Stimulated activated CD4-positive, alpha-beta T cell treated with anti-CD3 and anti-CD28 coated beads, Interleukin-2, amount 100 ng/mL, for 48 hours (primary cell): ENCODE results near the gene TACSTD2.
"Not testable (repeated sequence)": the region's sequence is repeated elsewhere in the genome, so short reads cannot be mapped to it uniquely, and the experiment has no call there.

Experiments used
- DNase-seq, 2 donors: peaks; one replicate each; pipeline ENCODE4 v3.0.0-alpha.2; 2020

TACSTD2 gene

GRCh38 chr1:58586271-58586670 is 9.2 kb upstream of the TACSTD2 start:
- no peak for DNase-seq

- DNase-seq = no peak
These were observed 8.6 kb upstream of the TACSTD2 start for GRCh38 chr1:58585581-58586151.

DNA sequence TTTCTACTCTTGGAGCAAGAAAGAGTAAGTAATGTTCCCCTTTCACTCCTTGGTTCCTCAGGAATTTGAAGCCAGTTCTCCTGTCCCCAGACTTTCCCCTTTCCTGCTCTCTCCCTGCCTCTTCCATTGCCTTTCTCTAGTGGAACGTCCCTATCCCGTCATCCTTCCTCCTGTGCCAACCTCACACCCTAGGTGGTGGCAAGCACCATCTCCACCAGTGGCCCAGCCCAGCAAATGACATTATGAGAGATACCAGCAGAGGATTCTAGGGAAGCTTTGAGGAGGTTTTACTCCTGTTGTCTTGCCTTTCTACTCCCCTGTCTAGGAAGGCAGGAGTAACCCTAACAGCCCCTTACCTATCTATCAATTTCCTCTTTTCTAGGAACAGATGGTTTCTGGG is 8.1 kb upstream of the TACSTD2 start:
- DNase-seq = no peak

- DNase-seq = no peak
These were observed 7.2 kb upstream of the TACSTD2 start for GRCh38 chr1:58584082-58584895.

GRCh38 chr1:58583496-58583895 is 6.4 kb upstream of the TACSTD2 start:
- no peak for DNase-seq

DNA sequence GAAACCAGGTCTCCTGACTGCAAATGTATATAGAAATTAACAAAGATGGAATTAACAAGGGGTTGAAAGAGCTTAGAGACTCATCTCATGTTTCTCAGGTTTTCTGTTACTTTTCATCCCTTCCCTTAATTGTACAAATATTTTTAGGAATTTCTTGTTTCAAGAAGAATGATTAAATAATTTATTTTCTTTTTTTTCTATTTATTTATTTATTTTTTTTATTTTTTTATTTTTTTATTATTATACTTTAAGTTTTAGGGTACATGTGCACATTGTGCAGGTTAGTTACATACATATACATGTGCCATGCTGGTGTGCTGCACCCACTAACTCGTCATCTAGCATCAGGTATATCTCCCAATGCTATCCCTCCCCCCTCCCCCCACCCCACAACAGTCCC is 5.1 kb upstream of the TACSTD2 start:
- DNase-seq = not testable (repeated sequence)

DNA sequence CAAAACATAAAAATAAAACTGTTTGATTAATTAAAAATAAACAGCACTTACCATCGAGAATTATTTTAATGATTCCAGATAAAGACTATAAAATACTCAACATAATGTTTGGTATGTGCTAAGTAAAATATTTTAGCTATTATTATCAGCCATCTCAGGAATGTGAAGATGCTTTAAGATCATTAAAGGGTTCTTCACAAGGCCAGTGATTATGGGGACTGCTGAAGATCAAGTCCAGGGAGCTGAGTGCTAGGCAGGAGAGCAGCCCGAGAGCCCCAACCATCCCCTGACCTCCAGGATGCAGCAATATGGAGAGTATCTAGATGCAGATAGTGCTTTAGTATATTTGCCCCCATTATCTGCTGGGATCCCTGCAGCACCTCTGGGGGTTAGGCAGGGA is 4.6 kb upstream of the TACSTD2 start:
- no peak for DNase-seq

DNA sequence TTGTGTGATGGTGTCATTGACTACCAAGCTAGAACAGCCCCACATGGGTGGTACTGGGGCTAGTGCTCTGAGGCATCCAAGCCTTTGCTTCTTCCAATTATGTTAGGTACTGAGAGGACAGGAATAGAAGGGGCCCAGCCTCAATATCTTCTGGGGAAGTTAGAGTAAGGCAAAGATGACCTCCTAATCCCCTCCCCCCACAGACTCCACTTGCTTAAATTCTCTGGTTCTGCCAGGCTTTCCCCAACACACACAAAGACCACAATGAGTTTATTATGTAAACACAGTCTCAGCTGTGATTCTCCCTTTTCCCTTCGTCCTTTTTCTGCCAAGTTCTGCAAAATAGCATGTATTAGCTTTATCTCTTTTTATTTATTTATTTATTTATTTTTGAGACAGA is 3.1 kb upstream of the TACSTD2 start:
- DNase-seq = no peak

GRCh38 chr1:58577654-58578030 is 590 bp upstream of the TACSTD2 start:
- no peak for DNase-seq

DNA sequence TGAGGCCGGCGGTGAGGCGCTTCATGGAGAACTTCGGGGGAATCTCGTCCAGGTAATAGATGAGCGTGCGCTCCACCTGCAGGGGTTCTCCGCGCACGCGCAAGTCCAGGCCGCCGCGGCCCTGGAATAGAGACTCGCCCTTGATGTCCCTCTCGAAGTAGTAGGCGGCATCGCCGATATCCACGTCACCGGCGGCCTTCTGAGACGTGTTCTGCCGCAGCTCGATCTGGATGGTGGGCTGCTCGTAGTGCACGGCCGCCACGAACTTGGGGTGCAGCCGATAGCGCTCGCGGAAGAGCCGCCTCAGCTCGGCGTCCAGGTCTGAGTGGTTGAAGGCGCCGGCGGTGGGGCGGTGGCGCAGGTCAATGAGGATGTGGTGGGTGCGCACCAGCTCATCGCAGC is 726 bp downstream of the TACSTD2 start:
- no peak for DNase-seq

DNA sequence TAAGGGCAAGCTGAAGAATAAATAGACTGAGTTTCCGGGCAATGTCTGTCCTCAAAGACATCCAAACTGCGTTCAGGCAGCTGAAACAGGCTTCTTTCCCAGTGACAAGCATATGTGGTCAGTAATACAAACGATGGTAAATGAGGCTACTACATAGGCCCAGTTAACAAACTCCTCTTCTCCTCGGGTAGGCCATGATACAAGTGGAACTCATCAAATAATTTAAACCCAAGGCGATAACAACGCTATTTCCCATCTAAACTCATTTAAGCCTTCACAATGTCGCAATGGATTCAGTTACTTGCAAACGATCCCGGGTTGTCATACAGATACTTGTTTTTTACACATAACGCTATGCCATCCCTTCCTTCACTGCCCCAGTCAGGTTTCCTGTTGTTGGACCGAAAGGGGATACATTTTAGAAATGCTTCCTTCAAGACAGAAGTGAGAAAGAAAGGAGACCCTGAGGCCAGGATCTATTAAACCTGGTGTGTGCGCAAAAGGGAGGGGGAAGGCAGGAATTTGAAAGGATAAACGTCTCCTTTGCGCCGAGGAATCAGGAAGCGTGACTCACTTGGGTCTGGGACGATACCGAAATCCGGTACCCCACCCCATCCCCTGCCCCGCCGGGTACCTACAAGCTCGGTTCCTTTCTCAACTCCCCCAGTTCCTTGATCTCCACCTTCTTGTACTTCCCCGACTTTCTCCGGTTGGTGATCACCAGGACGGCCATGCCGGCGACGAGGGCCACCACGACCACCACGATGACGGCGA is 1.3 kb downstream of the TACSTD2 start:
- no peak for DNase-seq

DNA sequence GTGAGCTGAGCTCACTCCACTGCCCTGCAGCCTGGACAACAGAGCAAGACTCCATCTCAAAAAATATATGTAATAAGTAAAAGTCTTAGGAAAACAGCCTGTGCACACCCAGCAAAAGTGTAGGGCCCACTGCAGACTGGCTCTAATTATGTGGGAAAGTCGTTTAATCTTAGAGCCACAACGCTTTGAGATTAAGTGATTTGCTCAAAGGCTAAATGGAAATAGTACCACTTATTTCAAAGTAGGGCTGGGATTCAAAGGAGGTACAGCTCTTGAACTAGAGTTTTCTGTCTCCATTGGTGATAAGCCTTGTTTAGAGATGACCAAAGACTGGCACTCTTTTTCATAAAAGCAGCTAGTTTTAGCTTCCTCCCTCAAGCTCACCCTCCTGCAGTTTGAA is 2.2 kb downstream of the TACSTD2 start:
- no peak for DNase-seq

- peak in 1 of 2 donors; percentile 25 for DNase-seq
These were observed 3.1 kb downstream of the TACSTD2 start for GRCh38 chr1:58573705-58574591.

DNA sequence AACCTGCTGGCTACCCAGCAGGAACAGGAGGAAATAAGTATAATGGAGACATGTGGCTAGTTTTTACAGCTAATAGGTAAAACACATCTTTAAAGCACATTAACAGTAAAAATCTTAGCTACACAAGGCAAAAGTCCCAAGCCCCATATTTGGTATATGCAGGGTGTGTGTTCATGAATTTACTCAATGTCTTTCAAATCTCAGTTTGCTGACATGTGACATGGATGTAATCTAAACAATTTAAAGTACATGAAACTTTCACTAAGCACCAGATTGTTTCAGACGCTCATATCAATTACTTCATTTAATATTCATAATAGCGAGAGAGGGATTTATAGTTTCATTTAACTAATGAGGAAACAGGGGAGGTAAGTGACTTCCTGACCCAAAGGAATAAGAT is 3.9 kb downstream of the TACSTD2 start:
- DNase-seq = no peak

DNA sequence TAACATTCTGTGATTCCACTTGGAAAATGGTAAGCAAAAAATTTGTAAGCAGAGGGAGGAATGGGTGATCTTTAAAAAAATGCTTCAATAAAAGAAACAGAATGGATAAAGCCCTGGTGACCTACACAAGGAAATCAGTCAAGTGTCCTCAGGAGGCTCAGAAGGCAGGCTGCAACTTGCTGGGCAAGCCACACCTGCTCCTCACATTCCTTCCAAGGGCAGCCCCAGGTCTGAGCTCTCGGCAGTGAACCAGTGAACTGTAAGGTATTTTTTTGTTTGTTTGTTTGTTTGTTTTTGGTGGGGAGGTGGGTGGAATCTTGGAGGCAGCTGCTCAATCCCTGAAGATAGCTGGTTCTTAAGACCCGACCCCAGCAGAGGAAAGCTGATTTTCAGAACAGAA is 4.4 kb downstream of the TACSTD2 start:
- DNase-seq = no peak

GRCh38 chr1:58571616-58572015 is 5.4 kb downstream of the TACSTD2 start:
- no peak for DNase-seq

DNA sequence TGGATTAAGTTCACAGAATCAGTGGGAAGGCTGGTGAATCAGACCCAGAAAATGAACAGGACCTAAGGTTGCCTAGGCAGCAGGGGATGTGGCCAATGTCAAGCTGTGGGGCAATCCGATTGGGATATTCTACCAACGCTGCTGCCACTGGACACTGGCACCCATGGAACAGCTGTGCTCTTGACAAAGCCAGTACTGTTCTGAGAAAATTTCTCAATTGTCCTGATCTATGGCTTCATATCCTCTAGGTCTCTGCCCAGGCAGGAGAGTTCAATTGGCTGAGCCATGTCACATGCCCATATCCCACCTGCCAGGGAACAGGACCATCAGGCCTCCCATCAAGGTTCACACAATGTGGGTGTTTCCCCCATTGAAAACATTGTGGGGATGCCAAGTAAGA is 6.2 kb downstream of the TACSTD2 start:
- DNase-seq = no peak

DNA sequence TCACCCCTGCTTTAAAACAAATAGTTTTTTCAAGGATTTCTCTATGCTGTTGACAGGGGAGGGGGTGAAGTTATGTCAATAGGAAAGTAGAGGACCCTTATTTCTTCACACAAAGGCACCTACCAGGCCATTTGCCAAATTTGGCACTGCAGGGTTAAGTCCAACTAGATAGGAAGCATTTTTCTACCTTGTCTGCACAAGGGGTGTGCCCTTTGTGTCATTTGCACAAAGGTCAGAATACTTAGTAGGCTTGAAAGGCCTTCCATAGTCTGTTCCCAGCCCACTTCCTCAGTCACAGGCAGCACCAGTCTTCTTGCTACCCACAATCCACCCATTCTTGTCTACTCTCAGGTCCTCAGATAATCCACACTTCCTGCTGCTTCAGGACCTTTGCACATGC is 7.0 kb downstream of the TACSTD2 start:
- DNase-seq = no peak

GRCh38 chr1:58568911-58569310 is 8.1 kb downstream of the TACSTD2 start:
- no peak for DNase-seq

GRCh38 chr1:58568271-58568860 is 8.7 kb downstream of the TACSTD2 start:
- no peak for DNase-seq

DNA sequence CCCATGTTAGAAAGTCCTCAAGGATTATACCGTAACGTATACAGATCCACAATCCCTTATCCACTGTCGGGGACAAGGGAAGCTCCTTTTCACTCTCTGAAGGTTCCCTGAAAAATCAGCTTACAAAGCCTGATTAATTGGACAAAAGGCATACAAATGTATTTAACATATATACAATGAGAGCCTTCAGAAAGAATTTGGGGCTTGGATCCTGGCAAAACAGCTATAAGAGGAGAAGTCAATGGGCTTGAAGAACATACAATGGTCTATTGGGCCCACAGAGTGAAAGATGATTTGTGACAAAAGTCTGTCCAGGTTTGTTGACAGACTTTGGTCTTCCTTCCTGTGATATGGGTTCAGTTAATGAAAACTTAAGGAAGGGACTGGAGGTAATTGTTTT is 10.7 kb downstream of the TACSTD2 start:
- no peak for DNase-seq

- not testable (repeated sequence) for DNase-seq
These were observed 13.3 kb downstream of the TACSTD2 start for GRCh38 chr1:58563715-58564114.

GRCh38 chr1:58561633-58562032 is 15.4 kb downstream of the TACSTD2 start:
- DNase-seq = no peak
